Measurements from ENCODE around the gene ROBO1.

DNA sequence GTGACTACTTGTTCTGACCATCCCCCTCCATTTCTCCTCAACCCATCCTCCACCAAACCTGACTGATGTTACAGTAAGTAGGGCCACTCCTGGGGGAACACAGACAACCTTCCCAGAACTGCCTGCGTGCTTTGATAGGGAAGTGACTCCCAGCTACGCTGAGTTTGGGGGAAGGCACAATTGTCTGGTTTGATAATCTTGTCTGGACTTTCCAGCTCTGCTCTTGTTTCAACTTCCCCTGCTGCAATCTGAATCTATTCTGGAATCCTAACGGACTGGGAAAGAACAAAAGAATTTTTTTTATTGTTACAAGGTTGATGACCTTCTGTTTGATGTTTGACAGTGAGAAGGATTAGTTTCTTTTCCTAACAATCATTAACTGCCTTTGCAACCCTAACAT lies 895.6 kb downstream of the ROBO1 start:
- no peak for TF ChIP-seq POLR2A (IDR thresholded peaks at IDR 0.05; ENCODE audit: low read length)
- TF ChIP-seq GATA1 (IDR thresholded peaks at IDR 0.05; ENCODE audit: low read depth, low read length) = no peak
